ENCODE measurements around the gene LMOD3.

The LMOD3 gene

DNA sequence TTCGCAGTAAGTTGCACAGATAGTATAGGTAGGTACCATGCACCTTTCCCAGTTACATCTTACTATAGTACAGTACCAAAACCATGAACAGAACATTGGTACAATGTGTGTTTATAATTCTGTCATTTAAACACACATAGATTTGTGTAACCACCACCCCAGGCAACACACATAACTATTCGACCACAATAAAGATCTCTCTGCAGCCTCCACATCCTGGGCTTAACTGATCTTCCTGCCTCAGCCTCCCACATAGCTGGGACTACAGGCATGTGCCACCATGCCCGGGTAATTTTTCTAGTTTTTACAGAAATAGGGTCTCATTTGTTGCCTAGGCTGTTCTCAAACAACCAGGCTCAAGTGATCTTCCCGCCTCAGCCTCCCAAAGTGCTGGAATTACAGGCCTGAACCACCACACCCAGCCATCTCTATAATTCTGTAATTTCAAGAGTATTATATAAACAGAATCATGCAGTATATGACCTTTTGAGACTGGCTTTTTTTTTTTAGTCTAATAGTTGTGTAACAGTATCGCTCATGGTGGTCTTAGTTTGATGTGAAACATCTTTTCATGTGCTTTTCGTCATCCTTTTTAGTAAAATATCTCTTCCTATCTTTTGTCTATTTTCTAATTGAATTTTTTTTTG is 57.0 kb downstream of the LMOD3 start:
- in situ Hi-C loops (cut with MboI; ENCODE audit: low sequenced_read_pairs), result no loop called here

DNA sequence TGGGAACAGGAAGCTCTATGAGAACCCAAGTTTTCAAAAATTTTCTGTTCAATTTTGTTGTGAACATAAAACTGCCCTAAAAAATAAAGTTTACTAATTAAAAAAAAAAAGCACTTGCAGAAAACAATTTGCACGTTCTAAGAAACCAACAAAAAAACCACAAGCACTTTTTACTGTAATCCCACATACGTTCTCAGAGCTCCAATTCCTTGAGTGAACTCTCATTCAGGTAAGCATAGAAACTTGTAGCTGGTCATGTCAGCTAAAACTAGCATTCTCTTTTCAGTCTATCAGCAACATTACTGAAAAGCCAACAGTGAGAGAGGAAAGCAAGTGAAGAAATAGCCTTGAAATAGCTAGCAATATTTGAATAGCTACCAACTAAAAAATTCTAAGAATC is 58.8 kb downstream of the LMOD3 start:
- in situ Hi-C loops (cut with MboI; ENCODE audit: low sequenced_read_pairs), result no loop called here

DNA sequence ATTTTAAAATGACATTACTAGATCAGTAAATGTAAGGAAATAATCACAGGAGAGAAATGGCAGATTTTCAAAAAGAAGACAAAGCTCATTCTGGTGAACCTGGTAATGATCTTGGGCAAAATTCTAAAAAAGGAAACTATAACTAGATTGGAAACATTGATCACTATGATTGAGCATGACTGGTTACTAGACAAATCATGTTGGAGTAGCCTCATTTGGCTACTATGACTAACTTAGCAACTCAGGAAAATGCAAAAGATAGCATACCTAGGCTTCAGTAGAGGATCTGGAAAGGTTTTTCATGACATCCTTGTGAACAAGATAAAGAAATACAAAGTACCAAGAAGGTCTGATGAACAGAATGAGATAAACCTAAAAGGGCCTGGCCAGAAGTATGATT is 62.7 kb downstream of the LMOD3 start:
- in situ Hi-C loops (cut with MboI; ENCODE audit: low sequenced_read_pairs), result no loop called here

DNA sequence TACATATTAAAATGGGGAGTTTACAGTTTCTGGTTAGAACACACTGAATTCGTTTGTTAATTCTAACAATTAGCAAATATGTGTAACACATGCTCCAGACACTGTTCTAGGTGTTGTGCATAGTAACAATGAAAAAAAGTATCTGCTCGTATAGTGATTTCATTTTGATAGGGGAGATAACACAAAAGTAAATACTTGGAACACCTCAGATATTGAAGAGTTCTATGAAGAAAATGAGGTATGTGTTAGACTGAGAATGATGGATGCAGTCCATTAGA is 63.5 kb downstream of the LMOD3 start:
- in situ Hi-C loops (cut with MboI; ENCODE audit: low sequenced_read_pairs), result no loop called here

DNA sequence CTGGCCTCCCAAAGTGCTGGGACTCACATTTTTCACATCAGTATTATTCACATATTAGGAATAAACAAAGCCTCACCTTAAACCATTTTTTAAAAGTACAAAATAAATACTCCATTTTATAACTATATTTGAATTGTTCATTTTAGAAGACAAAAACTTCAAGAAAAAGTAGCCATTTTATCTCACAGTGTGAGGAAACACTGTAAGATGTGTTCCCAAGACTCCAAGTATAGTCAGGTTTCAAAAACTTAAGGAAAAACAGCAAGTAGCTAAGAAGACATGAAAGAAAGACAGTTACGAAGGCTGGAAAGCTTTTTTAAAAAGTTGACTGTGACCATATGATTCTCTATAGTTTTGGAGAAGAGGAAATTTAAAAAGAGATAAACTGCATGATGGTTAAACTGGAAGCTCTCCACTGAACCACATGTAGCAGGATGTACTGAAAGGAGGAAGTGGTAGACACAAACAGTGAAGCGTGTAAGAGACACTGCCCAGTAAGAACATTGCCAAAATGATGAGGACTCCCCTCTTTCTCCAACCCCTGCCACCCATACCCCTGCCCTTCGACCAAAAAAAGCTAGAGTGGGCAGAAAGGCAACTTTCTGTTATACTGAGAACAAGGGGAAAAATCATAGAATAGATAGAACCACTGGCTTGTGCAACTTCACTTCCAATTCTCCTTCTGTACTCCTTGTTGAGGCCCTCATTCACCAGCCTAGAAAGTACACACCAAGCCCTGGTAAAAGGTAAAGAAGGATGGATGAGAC is 64.0 kb downstream of the LMOD3 start:
- in situ Hi-C loops (cut with MboI; ENCODE audit: low sequenced_read_pairs), result no loop called here

Measured in HL-60/S4 treated with phorbol 12-myristate 13-acetate at 8.2 ng/mL for 4 days and 3 days (cell line).